22Rv1 (cell line): ENCODE data around the gene RRP9.

Experiments
- CTCF ChIP-seq: fragments of 450-650 bp; IDR thresholded peaks from 2 replicates; pipeline ENCODE4 v1.5.1; 2017; ENCODE audit warnings: mild to moderate bottlenecking
- ZFX ChIP-seq: fragments of 450-650 bp; IDR thresholded peaks from 2 replicates; pipeline ENCODE4 v1.6.1; 2017; ENCODE audit warnings: antibody characterized with exemption, borderline replicate concordance

- TF ChIP-seq CTCF (no peak), ZFX (no peak)
These were observed 849 bp downstream of the RRP9 start for GRCh38 chr3:51940648-51941462.
